GM19193 (cell line): ENCODE results near the gene GAK.

Experiments used
- POLR2A ChIP-seq: IDR thresholded peaks from 4 replicates; pipeline ENCODE4 v1.6.1; 2011; ENCODE audit not compliant: insufficient read depth, insufficient read length; ENCODE audit errors: extremely low read depth

GAK gene

DNA sequence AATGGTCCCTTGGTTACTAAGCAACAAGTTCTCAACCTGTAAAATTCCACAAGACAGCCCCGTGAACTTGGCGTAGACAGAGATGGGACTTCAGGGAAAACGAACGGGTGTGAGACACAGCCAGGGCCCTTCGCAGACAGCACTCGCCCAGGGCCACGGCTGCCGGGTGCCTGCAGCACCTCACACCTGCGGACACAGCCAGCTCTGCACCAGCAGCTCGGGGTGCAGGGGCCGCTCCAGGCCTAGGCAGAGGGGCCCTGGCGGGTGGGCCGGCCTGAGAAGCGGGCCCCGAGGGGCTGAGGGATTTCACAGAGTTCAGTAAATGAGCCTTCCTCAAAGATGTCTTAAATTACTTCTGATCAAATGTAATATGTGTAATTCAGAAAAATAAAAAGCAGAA is 34.0 kb downstream of the GAK start:
- no peak for TF ChIP-seq POLR2A

DNA sequence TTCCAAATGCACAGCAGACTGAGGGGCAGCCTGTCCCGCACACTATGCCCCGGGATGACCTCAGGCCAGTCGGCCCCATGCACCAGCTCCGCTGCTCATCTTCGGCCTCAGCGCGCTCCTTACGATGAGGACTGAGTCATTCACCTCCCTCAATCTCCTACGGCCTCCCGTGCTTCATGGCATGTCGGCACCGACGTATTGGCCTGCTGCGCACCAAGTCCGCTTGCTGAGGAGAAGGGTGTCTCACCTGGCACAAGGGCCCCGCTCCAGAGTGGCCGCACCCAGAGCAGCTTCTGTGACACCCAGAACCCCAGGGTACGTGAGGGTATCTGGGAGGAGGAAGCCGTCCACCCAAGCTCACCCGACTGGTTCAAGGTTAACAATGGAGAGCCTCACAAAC is 35.5 kb downstream of the GAK start:
- TF ChIP-seq POLR2A: no peak

DNA sequence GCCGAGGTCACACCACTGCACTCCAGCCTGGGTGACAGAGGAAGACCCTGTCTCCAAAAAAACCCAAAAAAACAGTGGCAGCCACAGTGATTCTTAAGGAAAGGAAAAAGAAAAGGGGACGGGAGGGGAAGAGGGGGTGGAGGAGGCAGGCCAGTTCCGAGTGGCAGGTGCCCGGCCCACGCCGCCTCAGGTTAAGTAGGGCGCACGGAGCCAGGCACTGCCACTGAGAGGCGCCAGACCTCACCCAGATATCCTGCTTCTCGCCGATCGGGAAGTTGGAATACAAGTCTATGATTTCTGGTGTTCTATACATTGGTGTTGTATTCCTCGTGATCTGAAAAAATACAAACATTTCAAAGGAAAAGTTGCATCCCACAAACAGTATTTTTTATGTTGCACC is 35.9 kb downstream of the GAK start:
- no peak for TF ChIP-seq POLR2A

DNA sequence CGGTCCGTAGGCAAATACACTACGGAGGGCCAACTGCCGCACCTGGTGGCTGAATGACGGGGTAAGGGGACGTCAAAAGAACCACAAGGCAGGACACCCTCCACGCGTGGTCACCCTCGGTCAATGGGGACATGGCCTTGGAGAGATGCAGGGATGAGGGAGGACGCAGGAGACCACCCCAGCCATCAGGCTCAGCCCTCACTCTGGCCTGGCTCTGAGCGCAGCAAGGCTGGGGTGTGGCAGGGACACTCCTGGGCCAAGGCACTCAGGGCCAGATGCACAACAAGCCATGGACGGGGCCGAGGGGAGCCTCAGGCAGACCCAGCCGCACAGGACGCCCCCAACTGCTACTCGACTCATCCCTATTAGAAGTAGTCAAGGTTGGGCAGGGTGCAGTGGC is 36.5 kb downstream of the GAK start:
- no peak for TF ChIP-seq POLR2A

DNA sequence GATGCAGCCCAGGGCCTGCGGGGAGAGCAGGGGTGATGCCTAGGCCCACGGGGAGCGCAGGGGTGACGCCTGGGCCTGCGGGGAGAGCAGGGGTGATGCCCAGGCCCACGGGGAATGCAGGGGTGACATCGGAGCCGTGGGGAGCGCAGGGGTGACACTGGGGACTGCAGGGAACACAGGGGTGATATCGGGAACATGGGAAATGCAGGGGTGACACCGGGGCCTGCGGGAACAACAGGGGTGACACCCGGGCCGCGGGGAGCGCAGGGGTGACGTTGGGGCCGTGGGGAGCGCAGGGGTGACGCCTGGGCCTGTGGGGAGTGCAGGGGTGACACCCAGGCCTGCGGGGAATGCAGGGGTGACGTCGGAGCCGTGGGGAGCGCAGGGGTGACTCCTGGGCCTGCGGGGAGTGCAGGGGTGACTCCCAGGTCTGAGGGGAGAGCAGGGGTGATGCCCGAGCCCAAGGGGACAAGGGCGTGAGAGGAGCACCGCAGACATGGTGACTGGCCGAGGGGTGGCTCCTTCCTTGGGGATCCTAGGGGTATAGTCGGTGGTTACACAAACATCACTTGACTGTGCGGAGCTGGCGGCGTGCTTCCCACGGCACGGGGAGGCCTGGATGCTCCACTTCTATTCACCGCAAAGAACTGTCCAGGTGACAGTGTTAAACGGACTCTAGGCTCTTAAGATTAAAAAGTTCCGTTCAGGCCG is 38.0 kb downstream of the GAK start:
- TF ChIP-seq POLR2A: no peak

DNA sequence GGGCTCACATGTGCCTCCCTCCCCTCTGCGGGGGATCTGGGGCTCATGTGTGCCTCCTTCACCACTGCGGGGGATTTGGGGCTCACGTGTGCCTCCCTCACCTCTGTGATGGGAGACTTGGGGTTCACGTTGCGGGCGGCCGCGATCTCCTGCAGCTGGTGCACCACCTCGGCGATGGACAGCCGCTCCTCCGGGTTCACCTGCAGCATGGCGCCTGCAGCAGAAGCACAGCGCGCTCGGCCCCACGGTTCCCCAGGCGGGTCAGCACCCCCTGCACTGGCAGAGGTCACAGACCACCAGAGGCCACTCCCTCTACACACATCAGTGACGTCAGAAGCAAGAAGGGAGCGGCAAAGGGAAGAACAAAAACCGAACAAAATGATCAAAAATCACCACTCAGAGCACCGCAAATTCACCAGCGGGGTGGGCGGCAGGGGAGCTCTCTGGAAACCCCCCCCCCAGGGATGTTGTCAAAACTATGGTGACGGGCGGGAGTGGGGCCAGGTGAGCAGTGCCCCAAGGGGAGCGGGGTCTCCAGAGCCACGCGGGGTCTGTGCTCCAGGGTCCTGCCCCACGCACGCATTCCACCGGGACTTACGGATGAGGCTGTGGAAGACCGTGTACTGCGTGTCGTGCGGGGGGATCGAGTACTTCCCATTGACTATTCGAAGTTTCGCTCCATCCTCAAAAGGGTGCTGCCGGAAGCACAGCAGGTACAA is 38.7 kb downstream of the GAK start:
- no peak for TF ChIP-seq POLR2A

DNA sequence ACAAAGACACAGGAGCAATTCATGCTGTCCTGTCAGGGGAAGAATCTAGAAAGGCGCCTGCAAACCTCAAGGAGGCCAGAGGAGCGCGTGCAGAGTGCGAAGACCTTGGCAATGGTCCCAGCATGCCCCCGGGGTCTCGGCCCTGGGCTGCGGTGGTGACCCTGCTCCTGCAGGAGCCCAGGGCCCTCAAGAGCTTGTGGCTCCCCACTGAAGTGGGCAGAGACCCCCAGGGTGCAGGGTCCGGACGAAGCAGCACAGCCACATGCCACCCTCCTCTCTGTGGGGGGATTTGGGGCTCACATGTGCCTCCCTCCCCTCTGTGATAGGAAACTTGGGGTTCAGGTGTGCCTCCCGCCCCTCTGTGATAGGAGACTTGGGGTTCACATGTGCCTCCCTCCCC is 39.3 kb downstream of the GAK start:
- TF ChIP-seq POLR2A: no peak

DNA sequence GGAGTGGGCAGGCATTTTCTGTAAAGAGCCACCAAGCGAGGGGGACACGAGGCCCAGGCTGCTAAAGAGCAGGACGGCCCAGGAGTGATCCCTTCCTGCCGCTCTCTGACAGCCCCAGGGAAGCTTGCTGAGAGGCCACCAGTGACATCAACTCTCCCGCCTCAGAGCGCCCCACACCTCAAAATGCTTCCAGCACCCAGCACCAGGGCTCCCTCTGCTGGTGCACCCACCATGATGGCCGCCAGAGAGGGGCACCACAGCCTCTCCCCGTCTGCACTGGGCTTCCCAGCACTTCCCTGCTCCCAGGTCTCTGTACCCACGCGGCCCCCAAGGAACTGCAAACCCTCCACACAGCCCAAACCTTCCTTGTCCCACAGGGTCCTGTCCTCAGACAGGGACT is 40.4 kb downstream of the GAK start:
- TF ChIP-seq POLR2A: no peak

DNA sequence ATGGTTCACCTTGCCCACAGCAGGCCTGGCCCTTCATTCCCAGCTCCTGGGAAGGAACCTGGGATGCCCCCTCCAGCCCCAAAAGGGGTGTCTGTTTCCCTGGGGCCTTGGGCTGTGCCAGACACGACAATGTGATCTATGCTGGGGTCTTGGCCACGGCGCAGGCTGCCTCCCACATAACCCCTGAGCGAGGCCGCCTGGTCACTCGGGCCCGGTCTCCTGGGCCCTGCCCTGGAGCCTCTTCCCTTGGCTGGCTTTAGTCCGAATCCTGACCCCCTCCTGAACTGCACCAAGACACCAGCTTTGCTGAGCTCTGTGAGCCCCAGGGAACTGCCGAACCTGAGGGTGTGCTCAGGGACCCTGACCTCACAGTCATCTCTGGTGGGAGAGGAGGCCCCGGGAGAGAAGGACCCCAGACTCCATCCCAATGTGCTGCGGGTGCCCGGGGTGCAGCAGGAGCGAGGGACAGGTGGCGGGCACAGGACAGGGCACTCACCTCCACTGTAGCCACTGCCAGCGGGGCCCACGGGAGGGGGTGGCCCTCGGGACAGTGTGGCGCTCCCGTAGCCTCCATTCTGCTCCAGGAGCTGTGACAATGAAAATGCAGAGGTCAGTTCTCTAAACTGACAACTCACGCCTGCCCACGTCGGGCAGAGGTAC is 42.0 kb downstream of the GAK start:
- TF ChIP-seq POLR2A: no peak

DNA sequence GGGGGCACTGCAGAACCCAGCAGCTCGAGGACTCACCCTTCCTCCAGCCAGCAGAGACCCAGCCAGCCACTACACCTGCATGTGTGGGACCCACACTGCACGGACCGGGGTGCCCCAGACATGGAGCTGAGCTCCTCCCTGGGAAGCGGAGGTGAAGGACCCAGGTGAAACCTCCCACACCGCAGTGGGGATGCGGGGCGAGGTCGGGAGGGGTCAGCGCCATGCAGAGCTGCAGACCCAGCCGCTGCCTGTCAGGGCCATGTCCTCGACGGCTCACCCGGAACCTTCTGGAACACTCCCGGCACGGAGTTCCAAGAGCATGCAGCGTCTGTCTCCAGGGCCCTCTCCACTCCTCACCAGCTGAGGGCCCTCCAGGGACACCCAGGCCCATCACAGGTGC is 42.6 kb downstream of the GAK start:
- no peak for TF ChIP-seq POLR2A

DNA sequence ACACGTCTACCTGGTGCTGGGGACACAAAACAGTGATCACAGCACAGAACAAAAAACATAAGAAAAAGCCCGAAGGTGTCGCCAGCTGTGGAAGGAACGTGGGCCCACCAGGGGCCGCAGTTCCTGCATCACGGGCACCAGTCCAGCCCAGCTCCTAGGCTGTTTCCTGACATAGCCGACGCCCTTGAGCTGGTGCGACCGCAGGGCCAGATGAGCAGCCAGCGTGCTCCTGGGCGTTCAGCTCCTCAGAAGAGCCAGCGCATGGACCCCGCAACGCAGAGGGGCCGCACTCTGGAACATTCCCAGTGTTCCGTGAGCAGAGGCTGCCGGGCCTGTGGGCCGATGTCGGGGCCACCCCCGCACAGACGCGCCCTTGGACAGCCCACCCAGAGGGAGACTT is 44.1 kb downstream of the GAK start:
- TF ChIP-seq POLR2A: no peak

DNA sequence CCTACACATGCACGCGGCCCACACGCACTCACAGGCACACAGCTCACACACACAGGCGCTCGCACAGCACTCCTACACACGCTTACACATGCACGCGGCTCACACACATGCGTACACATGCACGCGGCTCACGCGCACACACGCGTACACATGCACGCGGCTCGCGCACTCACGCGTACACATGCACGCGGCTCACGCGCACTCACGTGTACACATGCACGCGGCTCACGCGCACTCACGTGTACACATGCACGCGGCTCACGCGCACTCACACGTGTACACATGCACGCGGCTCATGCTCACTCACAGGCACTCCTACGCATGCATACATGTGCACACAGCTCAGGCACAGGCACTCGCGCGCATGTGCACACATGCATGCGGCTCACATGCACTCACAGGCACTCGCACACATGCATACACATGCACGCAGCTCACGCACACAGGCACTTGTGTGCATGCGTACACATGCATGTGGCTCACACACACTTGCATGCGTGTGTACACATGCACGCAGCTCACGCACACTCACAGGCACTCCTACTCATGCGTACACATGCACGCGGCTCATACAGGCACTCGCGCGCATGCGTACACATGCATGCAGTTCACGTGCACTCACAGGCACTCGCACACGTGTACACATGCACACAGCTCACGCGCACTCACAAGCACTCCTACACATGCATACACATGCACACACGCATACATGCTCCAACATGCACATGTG is 44.9 kb downstream of the GAK start:
- TF ChIP-seq POLR2A: no peak

DNA sequence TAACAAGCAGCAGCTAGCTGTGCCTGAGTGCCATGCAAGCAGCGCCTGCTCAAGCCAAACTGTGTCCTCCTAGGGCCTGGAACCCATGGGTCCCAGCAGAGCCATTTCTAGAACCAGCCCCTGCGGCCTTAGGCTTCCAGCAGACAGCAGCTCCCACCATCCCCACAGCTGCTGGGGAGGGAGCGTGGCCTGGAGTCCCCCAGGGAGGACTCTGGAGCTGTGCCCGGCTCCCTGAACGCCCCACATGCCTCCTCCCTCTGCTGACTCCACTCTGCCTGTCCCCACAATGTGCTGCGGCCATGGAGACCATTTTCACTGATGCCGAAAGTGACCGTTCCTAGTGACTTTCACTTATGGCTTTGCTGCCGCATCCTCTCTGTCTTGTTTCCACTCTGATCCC is 45.9 kb downstream of the GAK start:
- no peak for TF ChIP-seq POLR2A

DNA sequence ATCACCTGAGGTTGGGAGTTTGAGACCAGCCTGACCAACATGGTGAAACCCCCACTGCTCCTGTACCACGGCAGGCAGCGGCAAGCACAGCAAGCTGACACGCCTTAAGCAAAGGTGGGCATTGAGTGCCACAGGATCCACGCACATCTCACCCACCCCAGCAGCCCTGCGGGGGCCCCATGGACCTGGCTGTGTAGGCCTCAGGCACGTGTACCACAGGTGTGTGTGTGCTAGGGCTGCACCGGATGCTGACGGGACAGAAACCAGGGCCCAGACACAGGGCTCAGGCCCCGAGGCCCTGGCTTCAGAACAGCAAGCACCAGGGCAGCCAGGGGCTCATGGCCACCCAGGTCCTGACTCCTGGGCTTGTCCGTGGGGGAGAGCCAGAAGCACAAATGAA is 46.8 kb downstream of the GAK start:
- no peak for TF ChIP-seq POLR2A

DNA sequence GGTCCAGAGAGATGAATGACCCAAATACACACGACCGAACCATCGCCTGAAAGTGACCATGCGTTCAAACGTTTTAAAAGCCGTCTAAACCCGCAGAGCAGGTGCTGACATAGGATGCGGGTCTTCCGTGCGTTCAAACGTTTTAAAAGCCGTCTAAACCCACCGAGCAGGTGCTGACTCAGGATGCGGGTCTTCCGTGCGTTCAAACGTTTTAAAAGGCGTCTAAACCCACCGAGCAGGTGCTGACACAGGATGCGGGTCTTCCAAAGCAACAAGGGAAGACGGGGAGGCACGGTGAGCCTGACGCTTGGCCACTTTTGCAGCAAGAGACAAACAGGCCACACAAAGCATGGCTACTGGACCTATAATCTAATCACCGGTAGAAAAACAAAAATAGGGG is 47.2 kb downstream of the GAK start:
- TF ChIP-seq POLR2A: no peak

DNA sequence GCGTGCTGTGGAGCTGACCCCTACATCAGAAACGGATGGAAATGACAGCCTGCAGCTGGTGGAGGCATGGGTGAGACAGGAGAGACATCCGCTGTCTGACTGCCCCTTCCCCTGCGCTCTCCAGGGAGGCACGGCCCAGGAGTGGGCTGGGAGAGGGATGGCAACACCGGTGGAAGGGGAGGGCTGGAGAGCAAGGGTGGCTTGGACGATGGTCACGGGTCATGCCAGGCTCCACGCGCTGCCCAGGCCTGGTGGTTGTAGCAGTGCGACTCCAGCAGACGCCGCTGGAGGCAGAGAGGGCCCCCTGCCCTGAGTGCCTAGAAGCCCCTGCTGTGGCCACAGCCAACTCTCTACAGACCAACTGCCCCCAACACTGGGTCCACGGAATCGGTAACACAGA is 47.9 kb downstream of the GAK start:
- TF ChIP-seq POLR2A: no peak

DNA sequence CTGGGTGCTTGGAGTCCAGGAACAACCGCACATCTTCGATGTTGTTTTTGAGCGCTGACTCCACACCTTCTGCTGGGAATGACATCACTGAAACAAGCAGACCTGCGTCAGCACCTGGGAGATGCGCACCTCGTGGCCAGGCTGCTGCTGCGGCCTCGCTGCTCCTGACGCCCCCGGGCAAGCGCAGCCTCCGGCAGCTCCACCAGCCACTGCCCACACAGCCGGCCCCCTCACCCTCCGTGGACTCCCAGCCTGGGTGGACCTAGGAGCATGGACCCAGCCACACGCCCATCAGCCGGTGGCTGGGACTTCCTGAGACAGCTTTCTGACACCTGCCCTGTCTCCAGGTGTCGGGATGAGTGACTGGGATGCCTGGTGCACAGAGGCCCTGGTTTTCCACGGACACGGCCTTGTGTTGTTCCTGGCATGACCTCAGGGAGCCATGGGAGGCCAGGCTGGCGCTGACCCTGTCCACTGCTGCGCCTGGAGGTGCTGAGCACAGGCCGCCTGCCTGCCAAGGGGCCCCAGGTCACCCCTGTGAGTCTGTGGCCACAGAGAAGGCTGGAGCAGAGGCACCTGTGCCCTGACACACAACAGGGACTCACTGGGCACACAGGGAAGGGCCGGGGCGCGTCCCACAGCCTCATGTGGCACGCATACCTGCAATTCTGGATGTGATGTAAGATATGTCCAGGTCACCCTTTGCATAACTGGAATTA is 48.6 kb downstream of the GAK start:
- no peak for TF ChIP-seq POLR2A
